Measurements from ENCODE around the gene MYCBPAP. TPM values are rescaled to one million over a fixed set of nuclear protein-coding genes. Genes with fewer than 3 reads are reported as not detected.

The MYCBPAP gene
- total RNA-seq, 1 experiment from 2014 or later, result 1.9 TPM

- no peak overlapping the region for H3K4me2 ChIP-seq (ENCODE audit: low read length)
- ATAC-seq, result no peak
- H3K27me3 ChIP-seq (ENCODE audit: low read length), result no peaks in the 10 kb centered on the region
- H3K4me1 ChIP-seq (ENCODE audit: insufficient read depth, low read length), result peaks cover 35% of the 10 kb centered on the region
- no peaks in the 10 kb centered on the region for H3K9me2 ChIP-seq (replicated peaks; ENCODE audit: low read length)
- POLR2A ChIA-PET (ENCODE audit: unreplicated experiment), result no interaction called here
- H4K20me1 ChIP-seq (ENCODE audit: low read length), result no peaks in the 10 kb centered on the region
- no peak overlapping the region for H2AFZ ChIP-seq (ENCODE audit: low read length)
- CTCF ChIA-PET, result no interaction called here
- no peak for DNase-seq
- no peak overlapping the region for H3K4me3 ChIP-seq (ENCODE audit: low read length)
- H3K36me3 ChIP-seq (ENCODE audit: low read depth, low read length), result peaks cover 11% of the 10 kb centered on the region; the same call in 1 of the 2 replicates
- H3F3A ChIP-seq (ENCODE audit: low read length, unreplicated experiment), result no peaks in the 10 kb centered on the region
- intact Hi-C loops (cut with micrococcal nuclease), result no loop called here
- no peak overlapping the region for H3K27ac ChIP-seq (ENCODE audit: low read length)
- TF ChIP-seq EZH2 (IDR thresholded peaks at IDR 0.05; ENCODE audit: low read length, unreplicated experiment), result no peak
- no peak for TF ChIP-seq EZH2phosphoT487 (IDR thresholded peaks at IDR 0.05; ENCODE audit: borderline replicate concordance, low read length)
- TF ChIP-seq, protein P1, sequence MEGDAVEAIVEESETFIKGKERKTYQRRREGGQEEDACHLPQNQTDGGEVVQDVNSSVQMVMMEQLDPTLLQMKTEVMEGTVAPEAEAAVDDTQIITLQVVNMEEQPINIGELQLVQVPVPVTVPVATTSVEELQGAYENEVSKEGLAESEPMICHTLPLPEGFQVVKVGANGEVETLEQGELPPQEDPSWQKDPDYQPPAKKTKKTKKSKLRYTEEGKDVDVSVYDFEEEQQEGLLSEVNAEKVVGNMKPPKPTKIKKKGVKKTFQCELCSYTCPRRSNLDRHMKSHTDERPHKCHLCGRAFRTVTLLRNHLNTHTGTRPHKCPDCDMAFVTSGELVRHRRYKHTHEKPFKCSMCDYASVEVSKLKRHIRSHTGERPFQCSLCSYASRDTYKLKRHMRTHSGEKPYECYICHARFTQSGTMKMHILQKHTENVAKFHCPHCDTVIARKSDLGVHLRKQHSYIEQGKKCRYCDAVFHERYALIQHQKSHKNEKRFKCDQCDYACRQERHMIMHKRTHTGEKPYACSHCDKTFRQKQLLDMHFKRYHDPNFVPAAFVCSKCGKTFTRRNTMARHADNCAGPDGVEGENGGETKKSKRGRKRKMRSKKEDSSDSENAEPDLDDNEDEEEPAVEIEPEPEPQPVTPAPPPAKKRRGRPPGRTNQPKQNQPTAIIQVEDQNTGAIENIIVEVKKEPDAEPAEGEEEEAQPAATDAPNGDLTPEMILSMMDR (conservative IDR thresholded peaks at IDR 0.05; ENCODE audit: low read depth, low read length), result no peak
- H3K9ac ChIP-seq (ENCODE audit: low read length), result no peak overlapping the region
- peaks cover 35% of the 10 kb centered on the region for H3K79me2 ChIP-seq (ENCODE audit: low read length)
- no TSS peak for BruUV-seq (replicated peaks)
- no peaks in the 10 kb centered on the region for H3K9me3 ChIP-seq (ENCODE audit: low read length)
Observed at GRCh38 chr17:50536683-50537646, 28.7 kb downstream of the MYCBPAP start.

- BruUV-seq (replicated peaks), result no TSS peak
- Histone ChIP-seq H3F3A (ENCODE audit: low read length, unreplicated experiment) (no peaks in the 10 kb centered on the region), H3K27me3 (ENCODE audit: low read length) (no peaks in the 10 kb centered on the region), H3K4me2 (ENCODE audit: low read length) (no peak overlapping the region), H3K4me1 (ENCODE audit: insufficient read depth, low read length) (peaks cover 38% of the 10 kb centered on the region), H2AFZ (ENCODE audit: low read length) (no peak overlapping the region), H3K9me3 (ENCODE audit: low read length) (no peaks in the 10 kb centered on the region), H3K9me2 (replicated peaks; ENCODE audit: low read length) (no peaks in the 10 kb centered on the region), H3K27ac (ENCODE audit: low read length) (no peak overlapping the region), H3K9ac (ENCODE audit: low read length) (no peak overlapping the region), H3K79me2 (ENCODE audit: low read length) (peaks cover 31% of the 10 kb centered on the region), H4K20me1 (ENCODE audit: low read length) (no peaks in the 10 kb centered on the region), H3K36me3 (ENCODE audit: low read depth, low read length) (peaks cover 11% of the 10 kb centered on the region; the same call in 1 of the 2 replicates), H3K4me3 (ENCODE audit: low read length) (no peak overlapping the region)
- no peak for ATAC-seq
- POLR2A ChIA-PET (ENCODE audit: unreplicated experiment), result no interaction called here
- DNase-seq, result no peak
- TF ChIP-seq EZH2phosphoT487 (IDR thresholded peaks at IDR 0.05; ENCODE audit: borderline replicate concordance, low read length), result no peak
- TF ChIP-seq EZH2 (IDR thresholded peaks at IDR 0.05; ENCODE audit: low read length, unreplicated experiment), result no peak
- TF ChIP-seq, protein P1 (conservative IDR thresholded peaks at IDR 0.05; ENCODE audit: low read depth, low read length), result no peak
- intact Hi-C loops (cut with micrococcal nuclease), result no loop called here
- CTCF ChIA-PET, result no interaction called here
Observed at GRCh38 chr17:50537721-50538548, 29.7 kb downstream of the MYCBPAP start.

Data from PC-3 (cell line).